Liver (tissue), 3 donors: ENCODE measurements around the gene COX10.

Experiments
- CTCF ChIP-seq: fragments of 150-350 bp; IDR thresholded peaks from 2 replicates; pipeline ENCODE4 v1.5.1; 2017; ENCODE audit warnings: improper control_type of control experiment, low read depth, low read length; ENCODE audit not compliant: missing input control
- EGR1 ChIP-seq, 2 donors: IDR thresholded peaks; 2 replicates each; pipeline ENCODE4 v1.6.1; 2016 to 2018; ENCODE audit warnings: antibody characterized with exemption in 2 of 2, low read depth in 2 of 2
- HNF4A ChIP-seq, 2 donors: conservative IDR thresholded peaks; 2 replicates each; pipeline ENCODE4 v1.6.1; 2016; ENCODE audit warnings: antibody characterized with exemption in 2 of 2, mild to moderate bottlenecking in 2 of 2
- HNF4G ChIP-seq: IDR thresholded peaks from 2 replicates; pipeline ENCODE4 v1.6.1; 2016; ENCODE audit warnings: antibody characterized with exemption
- donor health status: healthy.
- donor health status: healthy.

GRCh38 chr17:14225254-14225980, 156.1 kb downstream of the COX10 start:
- TF ChIP-seq CTCF = no peak
- no peak for TF ChIP-seq EGR1 (IDR thresholded peaks at IDR 0.05; ENCODE audit: low read depth in 2 of 2)
- no peak for TF ChIP-seq HNF4G
- TF ChIP-seq HNF4A (conservative IDR thresholded peaks at IDR 0.05) = no peak
